ENCODE results near the gene PRODH.
"Not testable (repeated sequence)": the region's sequence is repeated elsewhere in the genome, so short reads cannot be mapped to it uniquely, and the experiment has no call there.

The PRODH gene

DNA sequence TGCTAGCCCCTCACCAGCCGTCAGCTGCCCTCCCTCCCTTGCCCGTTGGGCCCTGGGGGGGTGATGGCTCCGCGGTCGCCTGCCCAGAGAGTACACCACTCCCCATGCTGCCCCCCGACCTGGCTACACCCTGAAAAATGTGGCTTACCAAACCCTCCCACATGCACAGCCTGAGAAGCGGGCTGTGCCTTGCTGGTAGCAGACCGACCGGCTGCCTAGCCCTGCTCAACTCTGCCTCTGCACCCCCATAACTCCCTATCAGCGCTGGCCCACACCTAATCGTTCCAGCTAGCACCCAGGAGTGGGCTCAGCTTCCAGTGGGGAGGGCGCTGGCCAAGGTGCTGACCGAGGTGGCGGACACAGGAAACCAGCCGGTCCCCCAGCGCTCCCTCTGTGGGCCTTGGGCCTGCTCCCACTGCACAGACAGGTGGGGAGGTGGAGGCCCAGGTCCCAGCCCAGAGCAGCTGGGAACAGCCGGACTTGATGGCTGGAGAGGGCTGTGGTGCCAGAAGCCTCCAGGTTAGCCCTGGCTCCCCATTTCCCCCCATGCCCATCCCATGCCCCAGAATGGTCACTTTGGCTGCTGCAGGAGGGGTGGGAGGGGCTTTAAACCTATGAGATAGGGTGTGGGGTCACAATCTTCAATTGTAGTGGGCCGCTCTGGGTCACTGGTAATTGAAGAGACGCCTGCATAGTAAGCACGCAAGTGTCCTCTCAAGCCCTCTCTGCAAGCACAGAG lies 32.1 kb upstream of the PRODH start:
- no peak for DNase-seq (ENCODE audit: low spot score)

DNA sequence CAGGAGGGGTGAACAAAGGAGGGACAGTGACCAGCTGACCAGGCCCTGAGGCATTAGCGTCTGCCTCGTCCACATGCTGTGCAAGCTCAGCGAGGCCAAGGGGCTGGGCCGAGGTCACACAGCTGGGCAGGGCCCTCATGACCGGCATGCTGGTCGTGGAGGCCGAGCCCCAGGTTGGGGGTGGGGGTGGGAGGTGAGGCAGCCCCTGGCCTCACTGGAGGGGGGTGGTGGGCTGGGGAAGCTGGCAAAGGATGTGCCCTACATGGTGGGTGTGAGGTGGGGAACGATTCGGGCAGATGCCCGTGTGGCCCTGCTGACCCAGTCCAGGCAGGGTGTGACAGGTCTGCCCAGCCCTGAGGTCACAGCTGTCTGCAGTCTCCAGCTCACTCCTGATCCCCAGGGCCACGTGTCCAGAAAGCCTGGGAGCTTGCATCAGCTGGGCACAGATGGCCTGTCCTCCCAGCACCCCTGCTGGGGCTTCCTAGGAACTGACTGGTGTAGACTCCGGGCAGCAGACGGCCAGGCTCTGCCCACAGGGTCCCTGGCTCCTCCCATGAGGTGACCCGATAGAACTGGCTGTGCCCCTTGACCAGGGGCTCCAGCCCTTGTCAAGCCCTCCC lies 31.4 kb upstream of the PRODH start:
- not testable (repeated sequence) for DNase-seq (ENCODE audit: low spot score)

DNA sequence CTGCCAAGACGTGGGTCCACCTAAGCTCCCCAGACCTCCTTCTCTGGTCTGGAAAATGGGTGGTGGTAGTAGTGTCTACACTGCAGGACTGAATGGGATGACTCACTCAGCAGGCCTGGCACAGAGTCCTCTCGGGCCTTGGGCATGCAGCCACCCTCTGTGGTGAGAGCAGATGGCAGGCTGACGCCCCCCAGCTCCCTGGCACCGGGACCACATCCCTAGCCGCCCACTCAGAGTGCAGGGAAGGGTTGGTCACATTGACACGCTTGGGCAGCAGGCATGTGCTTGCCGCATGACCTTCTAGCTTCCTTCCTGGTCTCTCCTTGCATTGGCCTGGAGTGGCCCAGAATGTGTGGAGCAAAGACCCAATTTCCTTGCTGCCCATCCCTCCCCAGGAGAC lies 30.7 kb upstream of the PRODH start:
- peak; percentile 93 for DNase-seq (ENCODE audit: low spot score)

DNA sequence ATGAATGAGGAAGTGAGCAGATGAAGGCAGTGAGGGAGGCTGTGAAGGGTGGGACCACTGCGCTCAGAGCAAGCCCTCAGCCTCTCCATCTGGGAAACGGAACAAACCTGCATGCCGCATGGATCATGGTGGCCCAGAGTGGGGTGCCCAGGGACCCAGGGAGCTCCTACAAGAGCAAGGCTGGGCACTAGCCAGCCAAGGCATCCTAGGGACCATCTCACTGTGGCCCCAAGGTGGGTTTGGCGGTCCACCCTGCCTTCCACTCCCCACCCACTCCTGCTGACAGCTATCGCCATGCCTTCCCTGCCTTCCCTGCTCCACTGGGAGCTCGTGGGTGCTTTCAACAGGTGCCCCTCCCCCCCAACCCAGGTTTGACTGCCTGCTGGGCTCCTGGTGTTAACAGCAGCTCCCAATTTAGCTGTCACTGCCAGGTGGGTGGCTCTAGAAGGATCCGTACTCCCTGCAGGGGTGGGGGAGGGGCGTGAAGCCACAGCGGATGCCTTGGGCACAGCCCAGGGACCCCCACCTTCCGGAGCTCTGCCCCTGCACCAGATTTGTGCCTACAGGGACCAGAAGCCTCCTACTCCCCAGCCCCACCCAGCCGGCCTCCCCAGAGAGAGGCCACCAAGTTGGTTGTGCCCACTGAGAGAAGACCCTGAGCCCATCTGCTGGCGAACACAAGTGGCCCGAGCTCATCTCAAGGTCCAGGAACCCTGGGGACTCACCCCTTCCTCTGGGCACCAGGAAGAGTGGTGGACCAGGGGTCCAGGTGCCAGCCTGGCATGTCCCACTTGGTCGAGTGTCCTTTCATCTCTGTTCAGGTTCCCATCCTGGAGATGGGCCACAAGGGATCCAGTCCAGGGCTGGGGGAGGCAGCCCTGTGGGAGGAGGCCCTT lies 29.7 kb upstream of the PRODH start:
- DNase-seq (ENCODE audit: low spot score), result no peak

DNA sequence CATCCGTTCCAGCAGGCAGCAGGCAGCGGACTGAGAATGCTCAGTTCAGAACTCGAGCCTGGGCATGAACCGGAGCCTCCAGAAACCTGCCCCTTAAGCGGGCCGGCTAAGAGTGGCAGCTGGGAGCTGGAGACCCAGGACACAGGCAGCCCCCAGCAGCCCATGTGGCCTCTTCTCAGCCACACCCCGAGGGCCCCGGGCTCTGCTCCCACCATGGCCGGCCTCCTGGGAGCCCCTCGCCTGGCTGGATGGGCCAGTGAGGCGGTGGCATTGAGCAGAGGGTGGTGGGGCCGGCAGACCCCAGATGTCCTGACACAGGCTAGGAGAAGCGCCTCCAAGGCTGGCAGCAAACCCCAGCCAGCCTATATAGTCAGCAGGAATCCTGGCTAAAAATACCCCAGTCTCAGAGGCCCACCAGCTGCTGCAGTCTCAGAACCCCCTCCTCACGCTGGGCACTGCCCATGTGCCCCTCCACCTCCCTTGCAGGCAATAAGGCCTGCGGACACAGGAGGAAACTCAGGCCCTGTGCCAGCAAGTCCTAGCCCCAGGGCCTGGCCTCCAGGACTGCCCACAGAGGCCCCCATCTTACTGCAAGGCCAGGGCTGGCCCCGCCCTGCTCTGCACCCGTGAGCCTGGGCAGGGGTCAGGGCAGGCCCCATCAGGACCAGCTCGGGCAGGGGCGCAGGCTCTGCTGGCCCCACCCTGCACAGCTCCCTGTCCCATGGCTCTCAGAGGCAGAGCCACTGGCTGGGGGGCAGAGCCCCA lies 28.6 kb upstream of the PRODH start:
- DNase-seq (ENCODE audit: low spot score), result not testable (repeated sequence)

DNA sequence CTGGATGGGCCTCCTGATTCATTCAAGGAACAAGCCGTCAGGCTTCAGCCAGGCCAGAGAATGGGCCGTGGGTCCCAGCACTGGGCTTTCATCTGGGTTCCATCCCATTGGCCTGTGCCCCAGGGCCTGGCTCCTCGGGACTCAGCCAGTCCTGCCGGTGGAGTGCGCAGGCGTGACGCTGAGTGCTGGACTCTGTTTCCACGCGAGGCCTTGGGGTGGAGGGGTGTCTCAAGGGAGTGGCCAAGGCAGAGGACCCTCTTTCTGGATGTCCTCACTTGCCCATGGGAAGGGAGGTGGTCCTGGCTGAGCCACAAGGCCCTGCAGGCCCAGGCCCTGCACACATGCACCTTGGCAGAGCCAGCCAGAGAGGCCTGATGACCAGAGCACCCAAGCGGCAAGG lies 28.0 kb upstream of the PRODH start:
- DNase-seq (ENCODE audit: low spot score), result not testable (repeated sequence)

DNA sequence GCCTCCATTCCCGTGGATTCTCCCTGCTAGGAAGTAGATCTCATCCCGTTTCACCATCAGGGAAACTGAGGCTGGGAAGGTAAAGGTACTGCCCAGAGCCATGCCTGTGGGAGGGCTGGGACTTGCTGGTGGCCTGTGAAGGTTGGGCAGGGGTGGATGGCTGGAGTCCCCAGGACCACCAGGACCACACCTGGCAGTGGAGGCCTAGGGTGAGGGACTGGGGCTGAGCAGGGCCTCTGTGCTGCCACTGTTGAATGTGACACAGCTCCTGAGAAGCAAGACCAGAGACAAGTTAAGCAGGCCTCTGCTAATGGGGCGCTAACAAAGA lies 26.2 kb upstream of the PRODH start:
- DNase-seq (ENCODE audit: low spot score), result no peak

DNA sequence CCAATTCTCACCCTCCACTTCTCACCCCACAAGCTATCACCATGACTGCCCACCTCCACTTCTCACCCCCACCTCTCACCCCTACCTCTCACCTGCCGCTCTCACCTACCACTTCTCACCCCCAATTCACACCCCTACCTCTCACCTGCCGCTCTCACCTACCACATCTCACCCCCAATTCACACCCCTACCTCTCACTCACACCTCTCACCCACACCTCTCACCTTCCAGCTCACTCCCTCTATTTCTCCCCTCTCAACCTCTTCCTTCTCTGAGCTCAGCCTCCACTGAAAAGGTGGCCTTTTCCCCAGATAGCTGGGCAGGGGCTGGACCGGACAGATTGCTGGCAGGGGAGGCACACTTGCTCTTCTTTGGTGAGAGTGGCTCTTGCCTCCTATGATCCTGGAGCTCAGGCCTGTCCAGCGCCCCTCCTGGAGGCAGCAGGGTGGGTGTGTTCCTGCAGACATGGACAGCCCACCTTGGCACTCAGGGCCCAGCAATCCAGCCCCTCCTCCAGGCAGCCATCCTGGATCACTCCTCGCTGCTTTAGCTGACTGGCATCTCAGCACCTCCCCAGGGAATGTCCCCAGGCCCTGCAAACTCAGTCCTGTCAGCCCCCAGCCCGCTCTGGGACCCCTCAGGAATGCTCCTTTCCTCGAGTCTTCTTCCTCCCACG lies 25.7 kb upstream of the PRODH start:
- not testable (repeated sequence) for DNase-seq (ENCODE audit: low spot score)

DNA sequence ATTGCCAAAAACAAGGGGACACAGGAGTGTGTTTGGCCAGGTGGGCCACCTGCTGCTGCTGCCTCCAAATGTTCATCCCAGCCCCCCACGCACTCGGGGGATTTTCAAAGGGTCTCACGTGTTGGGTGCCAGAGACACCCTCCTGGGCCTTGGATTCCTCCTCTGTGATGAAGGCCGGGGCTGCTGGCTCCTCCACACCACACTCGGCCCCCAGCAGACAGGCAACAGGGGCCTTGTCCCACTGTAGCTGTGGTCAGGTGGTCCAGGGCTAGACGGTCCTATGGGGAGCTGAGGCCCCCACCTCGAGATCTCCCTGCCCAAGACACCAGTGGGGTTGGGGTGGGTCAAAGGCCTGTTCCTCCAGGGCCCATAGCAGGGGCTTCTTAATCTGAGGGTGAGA lies 25.1 kb upstream of the PRODH start:
- not testable (repeated sequence) for DNase-seq (ENCODE audit: low spot score)

DNA sequence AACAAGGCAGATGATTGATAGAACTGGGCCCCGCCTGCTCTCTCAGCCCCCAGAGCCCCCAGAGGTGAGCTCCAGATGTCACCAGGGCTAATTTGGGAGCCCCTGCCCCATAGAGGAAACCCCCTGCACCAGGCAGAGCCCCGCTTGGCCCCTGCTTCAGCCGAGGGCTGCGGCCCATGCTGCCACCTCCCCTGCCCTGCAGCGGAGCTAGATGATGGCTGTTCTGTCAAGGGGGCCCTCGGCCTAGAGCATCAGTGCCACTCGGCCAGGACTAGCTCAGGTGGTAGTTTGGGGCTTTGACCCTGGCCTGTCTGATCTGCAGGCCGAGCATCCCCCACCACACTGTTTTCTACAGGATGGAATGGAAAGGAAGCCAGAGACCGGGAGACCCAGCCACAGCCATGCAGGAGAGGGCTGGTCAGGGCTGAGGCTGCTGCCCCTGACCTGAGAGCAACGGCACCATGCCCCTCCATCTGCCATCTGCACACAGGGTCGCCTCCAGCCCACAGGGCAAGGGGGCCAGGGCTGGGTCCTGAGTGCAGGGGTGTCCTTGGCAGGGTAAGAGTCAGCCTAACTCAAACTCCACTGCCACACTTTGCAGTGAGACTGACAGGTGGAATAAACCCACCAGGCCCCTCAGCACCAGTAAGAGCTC lies 24.2 kb upstream of the PRODH start:
- not testable (repeated sequence) for DNase-seq (ENCODE audit: low spot score)

DNA sequence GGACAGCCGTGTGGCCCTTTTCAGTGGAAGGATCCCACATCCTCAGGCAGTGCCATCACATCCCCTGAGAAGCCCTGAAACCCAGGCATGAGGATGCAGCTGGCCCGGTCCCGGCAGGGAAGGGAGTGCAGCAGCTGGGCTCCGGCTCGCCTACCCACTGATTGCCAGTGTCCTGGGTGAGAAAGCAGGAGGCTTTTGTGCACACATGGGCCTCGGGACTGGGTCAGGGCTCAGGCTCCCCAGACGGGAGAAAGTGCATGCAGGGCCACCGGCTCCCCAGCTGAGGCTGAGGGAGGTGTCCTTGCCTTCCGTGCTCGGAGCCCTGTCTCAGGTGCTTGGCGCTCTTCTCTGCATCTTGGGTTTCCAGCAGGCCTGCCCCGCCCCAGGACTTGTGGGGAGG lies 23.6 kb upstream of the PRODH start:
- not testable (repeated sequence) for DNase-seq (ENCODE audit: low spot score)

DNA sequence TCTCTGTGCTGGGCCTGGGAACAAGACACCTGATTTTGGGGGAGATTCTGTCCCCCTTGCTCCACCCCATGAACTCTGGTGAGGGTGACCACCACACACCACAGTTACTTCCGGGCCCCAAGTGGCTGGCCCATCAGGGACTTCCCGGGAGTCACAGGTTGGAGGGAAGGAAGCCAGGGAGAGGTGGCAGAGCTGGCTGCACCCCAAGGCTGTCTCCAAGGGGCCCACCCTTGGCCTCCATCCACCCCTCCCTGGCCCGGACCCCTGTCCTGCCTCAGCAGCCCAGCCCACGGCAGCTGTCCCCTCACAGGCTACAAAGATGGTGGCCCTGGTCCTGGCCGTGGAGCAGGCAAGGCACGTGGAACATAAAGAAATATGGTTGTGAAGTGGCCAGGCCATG lies 23.2 kb upstream of the PRODH start:
- not testable (repeated sequence) for DNase-seq (ENCODE audit: low spot score)

DNA sequence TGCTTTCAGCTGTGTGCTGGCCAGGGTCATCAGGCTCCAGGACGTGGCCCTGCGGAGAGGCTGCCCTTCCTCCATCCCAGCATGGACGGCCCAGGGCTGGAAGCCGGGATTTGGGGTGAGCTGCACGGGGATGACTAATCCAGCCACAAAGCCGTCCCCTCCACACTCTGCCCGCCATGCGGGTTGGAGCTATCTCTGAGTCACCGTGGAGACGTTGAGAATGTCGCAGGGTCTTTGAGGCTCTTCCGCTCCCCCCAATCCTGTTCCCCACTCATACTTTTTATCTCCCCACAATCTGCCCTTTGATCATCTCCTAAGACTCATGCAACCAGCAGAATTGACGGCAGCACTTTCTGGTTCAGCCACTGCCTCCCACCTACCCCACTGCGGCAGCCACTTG lies 22.6 kb upstream of the PRODH start:
- DNase-seq (ENCODE audit: low spot score), result not testable (repeated sequence)

DNA sequence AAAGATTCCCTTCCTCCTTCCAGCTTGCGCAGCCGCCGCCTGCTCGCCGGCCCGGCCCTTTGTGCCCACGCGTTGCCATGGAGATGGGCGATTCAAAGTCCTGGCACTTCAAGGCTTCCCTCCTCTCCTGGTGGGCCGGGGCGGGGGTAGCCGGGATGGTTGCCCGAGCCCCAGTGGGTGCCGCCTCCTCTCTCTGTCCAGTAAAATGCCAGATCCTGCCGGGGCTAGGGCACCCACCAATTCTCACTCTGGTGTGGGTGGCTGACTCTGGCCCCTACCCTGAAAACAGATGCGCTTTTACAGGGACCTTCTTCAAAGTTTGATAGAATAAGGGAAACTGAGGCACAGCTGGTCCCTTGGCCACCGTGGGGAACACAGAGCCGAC lies 22.2 kb upstream of the PRODH start:
- not testable (repeated sequence) for DNase-seq (ENCODE audit: low spot score)

DNA sequence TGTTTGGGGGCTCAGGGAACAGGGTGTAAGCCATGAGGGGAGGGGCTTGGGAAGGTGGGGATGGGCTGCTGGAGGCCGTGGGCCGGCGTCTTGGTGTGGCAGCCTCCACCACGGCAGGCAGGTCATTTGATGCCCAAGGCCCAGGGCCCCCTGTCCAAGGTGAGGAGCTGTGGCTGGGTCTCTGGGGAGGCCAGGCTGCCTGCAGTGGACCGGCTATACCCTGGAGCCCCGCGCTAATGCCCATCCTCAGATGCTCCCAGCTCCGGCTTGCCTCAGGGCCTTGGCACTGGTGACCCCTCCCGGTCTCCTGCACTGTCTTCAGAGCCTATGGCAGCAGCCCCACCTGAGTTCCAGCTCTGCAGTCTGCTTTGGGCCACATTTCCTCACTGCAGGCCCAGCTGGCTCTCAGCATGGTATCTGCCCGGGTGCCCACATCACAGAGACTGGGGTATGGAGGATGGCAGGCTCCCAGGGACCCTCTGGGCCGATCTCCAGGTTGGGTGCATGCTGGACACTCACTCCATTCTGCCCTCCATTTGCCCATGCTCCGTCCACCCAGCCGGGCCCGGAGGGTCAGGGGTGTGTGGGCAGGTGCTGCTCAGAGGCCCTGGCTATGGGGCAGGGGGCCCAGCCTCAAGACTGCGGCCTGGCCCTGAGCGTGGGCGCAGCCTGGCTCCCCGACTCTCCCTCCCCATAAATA lies 21.7 kb upstream of the PRODH start:
- DNase-seq (ENCODE audit: low spot score), result not testable (repeated sequence)

DNA sequence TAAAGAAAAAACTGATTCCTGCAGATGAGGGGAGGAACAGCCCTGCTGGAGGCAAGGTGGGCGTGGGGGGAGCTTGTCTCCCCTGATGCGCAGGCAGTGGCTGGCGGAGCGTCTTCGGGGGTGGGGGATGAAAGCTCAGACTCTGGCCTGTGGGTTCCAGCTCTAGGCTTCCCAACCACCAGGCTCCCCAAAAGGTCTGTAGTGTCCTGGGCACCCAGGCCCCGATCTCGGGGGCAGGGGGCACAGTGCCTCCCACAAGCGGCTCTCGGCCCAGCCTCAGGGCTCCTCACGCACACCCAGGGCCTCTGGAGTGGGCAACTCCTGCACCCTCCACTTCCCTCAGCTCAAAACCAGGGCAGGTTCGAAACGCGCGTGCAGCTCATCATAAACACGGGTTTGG lies 20.9 kb upstream of the PRODH start:
- DNase-seq (ENCODE audit: low spot score), result not testable (repeated sequence)

DNA sequence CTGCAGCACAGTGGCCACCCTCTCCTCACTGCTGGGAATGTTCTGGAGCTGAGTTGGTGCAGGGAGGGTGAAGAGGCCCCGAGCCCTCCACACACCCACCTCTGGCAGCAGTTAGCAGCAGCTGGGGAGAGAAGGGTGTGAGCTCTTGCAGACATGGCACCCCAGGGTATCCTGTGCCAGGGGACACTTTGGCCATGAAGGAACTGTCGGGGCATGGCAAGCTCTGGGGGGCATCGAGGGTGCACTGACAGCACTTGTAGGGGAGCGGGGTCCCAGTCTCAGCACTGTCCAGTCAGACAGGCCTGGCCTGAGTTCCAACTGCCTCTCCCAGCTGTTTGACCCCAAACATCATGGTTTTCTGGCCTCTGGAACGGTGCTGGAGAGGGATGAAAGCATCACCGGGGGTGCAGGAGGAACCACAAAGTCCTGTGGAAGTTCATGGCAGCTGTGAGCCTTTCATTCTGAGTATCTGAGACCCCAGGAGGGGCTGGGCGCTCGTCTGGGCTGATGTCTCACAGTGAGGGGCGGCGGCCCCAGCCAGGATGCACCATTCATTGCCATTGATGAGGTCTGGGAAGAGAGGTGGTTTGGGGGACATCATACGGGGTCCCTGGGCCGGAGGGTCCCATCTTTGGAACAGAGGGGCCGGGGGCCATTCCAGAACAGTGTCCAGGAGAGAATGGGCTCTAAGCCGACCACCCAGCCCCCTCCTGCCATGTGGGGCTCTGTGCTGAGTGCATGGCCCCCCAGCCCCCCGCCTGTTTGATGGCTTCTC lies 20.2 kb upstream of the PRODH start:
- not testable (repeated sequence) for DNase-seq (ENCODE audit: low spot score)

DNA sequence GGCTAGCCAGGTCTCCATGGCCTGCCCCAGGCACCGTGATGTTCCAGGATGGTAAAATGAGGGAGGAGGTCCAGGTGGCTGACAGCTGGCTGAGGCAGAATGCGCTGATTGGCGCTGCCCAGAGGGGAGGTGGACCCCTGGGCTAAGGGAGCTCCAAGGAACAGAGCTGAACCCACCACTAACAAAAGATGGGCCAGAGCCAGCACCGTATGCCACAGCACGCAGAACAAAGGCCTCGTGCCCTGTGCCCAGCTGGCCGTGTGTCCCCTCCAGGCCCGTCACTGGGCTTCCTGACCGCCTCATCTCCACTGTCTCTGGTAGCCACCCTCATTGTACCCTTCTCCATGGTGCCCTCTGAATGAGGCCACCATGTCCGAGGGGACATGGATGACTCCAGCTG lies 19.6 kb upstream of the PRODH start:
- no peak for DNase-seq (ENCODE audit: low spot score)

DNA sequence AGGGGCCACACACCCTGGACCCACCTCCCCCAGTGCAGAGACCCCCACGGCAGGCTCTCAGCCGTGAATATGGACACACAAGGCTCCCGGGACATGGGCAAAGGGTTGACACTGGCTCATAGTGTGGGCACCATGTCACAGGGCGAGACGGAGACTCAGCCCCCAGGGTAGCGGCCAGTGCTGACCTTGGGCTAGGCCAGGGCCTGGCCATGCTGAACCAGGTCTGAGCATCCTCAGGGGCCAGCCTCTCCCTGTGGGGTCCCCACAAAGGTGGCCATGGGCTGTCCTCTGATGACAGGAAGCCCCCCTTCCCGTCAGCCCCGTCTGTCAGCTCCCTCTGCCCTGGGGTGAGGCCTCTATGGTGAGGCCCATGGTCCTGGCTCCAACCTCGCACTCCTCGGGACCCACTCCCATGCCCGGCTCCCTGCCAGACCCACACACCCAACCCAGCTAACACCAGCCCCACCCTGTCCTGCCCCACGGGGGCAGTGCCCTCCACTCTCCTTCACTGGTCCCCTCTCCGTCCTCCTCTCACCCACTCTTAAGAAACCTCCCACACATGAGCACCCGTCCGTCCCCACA lies 19.0 kb upstream of the PRODH start:
- DNase-seq (ENCODE audit: low spot score), result no peak

Data from cerebellar cortex (tissue), 1 donor.